Daoy (cell line): ENCODE data around the gene PLP1. TPM values are rescaled to one million over a fixed set of nuclear protein-coding genes. Genes with fewer than 3 reads are reported as not detected.
"Not testable (repeated sequence)": the region's sequence is repeated elsewhere in the genome, so short reads cannot be mapped to it uniquely, and the experiment has no call there.

Experiments
- DNase-seq: peaks from one replicate; pipeline ENCODE4 v3.0.0-alpha.2; 2015; ENCODE audit warnings: low read depth
- total RNA-seq: library from RNA; depleted of rRNA; stranded (reverse); fragments of >200 nt; shearing (Covaris generic); gene quantifications from 2 replicates; pipeline ENCODE4 v1.2.3, GENCODE V29; 2014

The PLP1 gene
- total RNA-seq, 1 experiment from 2014 or later: 2.7 TPM

DNA sequence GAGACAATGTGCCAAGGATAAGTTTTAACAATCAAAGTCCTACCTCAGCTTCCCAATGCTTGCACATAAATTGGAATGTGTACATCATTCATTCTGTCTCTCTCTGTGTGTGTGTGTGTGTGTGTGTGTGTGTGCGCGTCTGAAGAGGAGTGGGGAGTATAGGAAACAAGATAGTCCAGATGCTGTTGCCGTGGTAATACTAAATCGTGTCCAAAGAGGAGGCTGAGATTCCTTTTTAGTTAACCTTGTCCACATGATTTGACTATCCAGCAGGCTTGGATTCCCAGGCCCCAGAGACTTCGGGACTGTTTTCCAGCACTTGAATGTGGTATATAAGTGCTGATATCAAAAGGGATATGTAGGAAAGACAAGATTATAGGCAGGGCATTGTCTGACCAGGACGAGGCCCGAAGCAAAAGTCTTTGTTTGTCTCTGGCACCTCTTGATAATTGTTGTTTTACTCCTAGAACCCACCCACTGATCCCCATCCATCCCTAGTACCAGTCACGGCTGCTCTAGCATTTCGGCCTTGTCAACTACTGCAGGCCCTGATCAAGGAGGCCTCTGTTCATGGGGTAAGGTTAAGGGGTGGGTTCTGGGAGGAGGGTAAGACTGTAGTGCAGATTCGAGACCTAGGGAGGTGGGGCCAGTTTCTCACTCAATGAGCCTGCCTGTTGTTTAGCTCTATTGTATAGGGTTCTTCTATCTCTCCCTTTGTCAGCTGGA, 3.9 kb downstream of the PLP1 start:
- DNase-seq: no peak

DNA sequence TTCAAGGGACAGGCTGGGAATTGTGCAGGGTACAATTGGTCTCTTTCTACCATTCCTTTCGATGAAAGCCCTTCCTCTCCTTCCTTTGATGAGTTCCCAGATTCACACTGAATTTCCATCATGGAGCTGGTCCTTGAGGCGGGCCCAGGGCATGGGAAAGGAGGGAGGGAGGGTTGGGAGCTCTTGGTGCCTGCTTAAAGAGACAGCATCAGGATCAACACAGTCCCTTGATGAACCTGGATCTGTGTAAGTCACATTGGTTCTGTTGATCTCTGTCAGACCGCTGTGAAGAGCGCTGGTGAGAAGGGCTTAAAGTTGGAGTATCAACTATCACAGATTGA, 4.4 kb downstream of the PLP1 start:
- DNase-seq: no peak

DNA sequence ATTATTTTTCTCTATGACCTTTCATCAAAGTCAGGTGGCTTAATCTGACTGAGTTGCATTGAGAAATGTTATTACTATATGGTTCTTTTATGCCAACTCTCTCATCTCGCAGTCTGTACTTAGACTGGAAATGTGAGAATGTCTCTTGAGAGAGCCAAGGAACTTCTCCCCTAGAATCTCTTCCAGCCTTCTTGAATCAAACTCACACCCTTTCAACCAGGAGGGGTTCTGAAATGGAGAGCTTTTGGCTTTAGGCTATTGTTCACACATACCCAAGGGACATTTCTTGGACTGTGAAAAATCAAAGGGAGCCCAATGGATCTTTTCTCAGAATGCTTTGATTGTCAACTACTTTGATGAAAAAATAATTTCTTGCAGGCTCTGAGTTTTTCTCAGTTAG, 5.1 kb downstream of the PLP1 start:
- no peak for DNase-seq

- DNase-seq: no peak
Measured at GRCh38 chrX:103782640-103783039, 6.0 kb downstream of the PLP1 start.

- DNase-seq: no peak
Measured at GRCh38 chrX:103783196-103783595, 6.6 kb downstream of the PLP1 start.

DNA sequence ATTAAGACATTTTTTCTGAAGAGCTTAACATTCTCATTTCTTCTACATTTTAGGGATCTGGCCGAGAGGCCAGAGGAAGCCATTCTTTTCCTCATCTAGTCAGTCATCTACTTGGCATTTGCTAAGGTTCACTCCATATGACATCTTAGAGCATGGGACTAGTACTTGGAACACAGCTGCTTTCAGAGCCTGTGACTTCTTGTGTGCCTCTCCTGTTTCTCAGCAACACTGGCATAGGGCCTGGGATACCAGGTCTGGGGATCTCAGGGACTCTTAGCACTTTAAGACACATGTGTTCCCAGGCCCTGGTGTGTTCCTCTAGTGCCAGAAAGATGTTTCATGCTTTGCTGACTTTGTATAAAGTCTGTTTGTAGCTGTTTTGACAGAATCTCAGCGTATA, 7.3 kb downstream of the PLP1 start:
- DNase-seq: no peak

GRCh38 chrX:103789004-103789403, 12.4 kb downstream of the PLP1 start:
- no peak for DNase-seq

GRCh38 chrX:103791228-103791627, 14.6 kb downstream of the PLP1 start:
- DNase-seq: no peak

GRCh38 chrX:103791826-103792485, 15.3 kb downstream of the PLP1 start:
- no peak for DNase-seq

DNA sequence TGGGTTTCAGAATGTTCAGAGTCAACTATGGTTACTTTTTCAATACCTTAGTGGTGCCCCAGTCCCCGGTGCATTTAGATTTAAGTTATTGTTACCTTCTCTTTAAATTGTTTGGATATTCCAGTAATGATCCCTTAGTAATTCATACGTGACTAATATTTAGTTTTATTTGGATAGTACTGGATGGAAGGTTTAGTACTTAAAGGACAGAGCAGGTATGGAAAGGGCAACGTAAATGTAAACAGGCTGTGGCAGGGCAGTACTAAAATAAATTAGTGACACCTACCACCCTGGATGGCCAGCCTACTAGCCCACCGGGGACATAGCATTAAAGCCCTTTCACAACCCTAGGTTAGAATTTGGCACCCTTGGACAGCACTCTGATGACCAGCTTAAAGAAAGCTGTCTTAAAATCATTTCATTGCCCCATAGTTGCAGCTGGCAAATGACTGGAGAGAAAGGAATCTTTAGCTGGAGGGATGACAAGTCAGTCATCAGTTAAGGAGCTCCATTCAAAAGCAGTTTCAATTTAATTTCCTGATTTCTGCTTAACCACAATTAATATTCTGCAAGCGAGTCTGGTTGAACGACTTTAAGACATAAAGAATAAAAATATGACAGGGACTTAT, 16.4 kb downstream of the PLP1 start:
- peak; percentile 7 for DNase-seq

GRCh38 chrX:103793545-103793940, 16.9 kb downstream of the PLP1 start:
- DNase-seq: no peak

GRCh38 chrX:103794119-103794518, 17.5 kb downstream of the PLP1 start:
- DNase-seq: no peak

DNA sequence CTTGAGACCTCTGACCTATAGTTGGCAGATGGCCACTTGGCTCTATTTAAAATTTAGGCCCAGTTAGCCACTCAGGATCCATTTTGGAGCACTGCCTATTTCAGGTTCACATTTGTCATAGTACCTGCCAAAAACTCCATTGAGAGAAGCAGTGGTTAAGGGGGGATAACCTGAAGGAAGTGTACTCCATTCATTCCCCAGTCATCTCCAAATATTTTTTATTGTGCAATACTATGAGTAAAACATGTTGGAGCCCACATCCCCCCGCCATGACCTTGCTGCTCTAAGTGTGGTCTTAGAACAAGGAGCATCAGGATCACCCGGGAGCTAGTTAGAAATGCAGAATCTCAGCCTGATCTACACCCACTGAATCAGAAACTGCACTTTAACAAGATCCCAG, 21.1 kb downstream of the PLP1 start:
- no peak for DNase-seq

GRCh38 chrX:103800318-103800717, 23.7 kb downstream of the PLP1 start:
- DNase-seq: no peak

DNA sequence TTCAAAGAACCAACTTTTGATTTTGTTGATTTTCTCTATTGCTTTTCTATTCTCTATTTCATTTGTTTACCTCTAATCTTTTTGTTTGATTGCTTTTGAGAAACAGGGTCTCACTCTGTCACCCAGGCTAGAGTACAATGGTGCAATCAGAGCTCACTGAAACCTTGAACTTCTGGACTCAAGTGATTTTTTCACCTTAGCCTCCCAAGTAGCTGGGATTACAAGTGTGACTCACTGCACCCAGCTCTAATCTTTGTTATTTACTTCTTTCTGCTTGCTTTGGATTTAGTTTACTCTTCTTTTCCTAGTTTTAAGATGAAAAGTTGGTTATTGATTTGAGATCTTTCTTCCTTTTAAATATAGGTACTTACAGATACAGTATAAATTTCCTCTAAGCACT, 29.2 kb downstream of the PLP1 start:
- no peak for DNase-seq

DNA sequence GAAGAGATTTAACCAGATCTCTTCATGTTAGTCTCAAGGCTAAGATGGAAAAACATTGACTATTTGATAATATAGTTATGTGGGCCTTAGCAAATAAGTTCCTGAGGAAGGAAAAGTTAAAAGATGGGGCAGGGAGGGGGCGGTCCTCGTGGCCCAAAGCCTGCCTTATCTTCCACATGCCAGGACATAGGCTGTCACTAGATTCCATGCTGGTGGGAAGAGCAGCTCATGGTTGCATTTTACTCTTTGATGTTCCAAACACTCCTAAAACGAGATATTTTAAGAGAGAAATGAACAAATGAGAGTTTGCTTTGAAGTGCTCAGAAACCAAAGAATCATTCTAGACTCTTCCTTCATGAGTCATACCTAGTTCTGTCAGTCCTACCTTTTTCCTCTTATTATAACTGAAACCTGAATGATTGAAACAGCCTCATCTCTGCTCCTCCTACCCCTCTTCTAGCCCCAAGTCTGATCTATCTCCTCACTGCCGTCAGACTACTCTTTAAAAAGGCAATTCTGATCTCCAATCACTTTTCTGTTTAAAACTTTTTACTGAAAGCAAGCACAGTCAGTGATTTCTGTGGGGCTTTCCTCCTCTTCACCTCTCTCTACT, 30.3 kb downstream of the PLP1 start:
- DNase-seq: no peak

GRCh38 chrX:103811858-103812257, 35.2 kb downstream of the PLP1 start:
- no peak for DNase-seq

DNA sequence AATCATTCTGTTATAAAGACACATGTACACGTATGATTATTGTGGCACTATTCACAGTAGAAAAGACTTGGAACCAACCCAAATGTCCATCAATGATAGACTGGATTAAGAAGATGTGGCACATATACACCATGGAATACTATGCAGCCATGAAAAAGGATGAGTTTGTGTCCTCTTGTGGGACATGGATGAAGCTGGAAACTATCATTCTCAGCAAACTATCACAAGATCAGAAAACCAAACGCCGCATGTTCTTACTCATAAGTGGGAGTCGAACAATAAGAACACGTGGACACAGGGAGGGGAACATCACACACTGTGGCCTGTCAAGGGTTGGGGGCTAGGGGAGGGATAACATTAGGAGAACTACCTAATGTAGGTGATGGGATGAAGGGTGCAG, 40.5 kb downstream of the PLP1 start:
- DNase-seq: not testable (repeated sequence)

DNA sequence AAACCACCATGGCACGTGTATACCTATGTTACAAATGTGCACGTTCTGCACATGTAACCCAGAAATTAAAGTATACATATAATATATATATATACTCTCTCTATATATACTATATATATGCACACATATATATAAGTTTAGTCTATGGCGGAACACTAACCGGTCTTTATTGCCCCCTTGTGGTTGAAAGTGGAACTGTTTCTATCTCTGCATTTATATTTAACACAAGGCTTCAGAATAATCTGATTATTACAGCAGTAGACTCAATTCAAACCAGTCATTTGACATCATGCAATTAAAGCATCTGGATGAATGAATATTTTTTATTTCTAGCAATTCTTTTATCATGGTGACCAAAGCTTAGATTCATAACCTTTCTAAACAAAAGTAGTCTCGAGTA, 40.9 kb downstream of the PLP1 start:
- peak; percentile 7 for DNase-seq

DNA sequence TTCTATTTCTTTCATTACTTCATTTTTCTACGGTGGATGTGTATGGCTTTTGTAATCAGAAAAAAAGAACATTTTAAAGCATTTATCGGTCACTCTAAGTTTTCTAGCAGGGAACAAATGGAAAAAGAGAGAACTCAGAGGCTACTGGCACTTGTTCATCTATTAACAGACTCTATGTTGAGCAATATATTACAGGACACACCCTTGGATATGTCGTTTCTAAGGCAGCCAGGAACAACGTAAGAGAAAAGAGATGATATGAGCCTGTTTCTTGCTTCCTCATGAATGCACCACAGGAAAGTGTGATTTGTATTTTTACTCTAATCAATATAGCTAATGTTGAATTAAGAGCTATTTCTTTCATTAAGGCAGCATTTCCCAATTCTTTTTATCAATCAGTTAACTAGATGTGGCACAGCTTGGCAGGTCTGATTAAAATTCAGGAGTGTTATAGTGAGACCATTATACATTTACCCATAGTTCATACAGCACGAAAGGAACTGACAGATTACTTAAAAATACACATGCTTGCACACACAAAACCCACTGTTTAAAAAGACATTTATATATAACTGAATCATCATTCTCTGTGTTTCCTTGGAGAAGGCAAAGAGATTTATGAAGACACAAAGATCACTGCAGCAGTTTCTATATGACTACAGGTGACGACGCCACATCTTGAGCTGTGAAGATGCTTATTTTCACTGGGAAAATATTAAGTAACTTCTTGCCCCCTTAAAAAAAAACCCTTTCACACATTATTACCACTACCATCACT, 42.4 kb downstream of the PLP1 start:
- no peak for DNase-seq

DNA sequence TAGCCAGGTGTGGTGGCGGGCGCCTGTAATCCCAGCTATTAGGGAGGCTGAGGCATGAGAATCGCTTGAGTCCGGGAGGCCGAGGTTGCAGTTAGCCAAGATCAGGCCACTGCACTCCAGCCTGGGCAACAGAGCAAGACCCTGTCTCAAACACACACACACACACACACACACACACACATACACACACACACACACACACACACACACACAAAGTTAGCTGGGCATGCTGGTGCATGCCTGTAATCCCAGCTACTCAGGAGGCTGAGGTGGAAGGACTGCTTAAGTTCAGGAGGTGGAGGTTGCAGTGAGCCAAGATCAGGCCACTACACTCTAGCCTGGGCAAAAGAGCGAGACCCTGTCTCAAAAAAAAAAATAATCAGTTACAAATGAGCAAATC, 44.2 kb downstream of the PLP1 start:
- not testable (repeated sequence) for DNase-seq

DNA sequence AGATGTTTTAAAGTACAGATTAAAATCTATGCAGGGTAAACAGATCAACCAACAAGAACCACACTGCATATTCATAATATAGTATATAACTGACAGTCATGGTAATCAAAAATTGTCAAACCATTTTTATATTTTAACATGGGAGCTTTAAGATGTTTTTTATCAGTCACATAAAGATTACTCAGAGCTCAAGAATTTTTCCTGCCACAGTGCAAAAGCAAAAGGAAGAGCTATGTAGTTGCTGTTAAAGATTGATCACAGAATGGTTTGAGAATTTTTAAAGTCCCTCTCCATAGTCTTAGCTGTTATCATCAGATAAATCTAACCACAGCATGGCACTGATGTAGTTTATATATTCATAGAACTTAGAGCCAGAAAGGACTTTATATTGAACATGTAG, 47.0 kb downstream of the PLP1 start:
- DNase-seq: no peak
